22Rv1 (cell line): ENCODE results near the gene GSTA2.

Experiments
- CTCF ChIP-seq: fragments of 450-650 bp; IDR thresholded peaks from 2 replicates; pipeline ENCODE4 v1.5.1; 2017; ENCODE audit warnings: mild to moderate bottlenecking
- ZFX ChIP-seq: fragments of 450-650 bp; IDR thresholded peaks from 2 replicates; pipeline ENCODE4 v1.6.1; 2017; ENCODE audit warnings: antibody characterized with exemption, borderline replicate concordance

DNA sequence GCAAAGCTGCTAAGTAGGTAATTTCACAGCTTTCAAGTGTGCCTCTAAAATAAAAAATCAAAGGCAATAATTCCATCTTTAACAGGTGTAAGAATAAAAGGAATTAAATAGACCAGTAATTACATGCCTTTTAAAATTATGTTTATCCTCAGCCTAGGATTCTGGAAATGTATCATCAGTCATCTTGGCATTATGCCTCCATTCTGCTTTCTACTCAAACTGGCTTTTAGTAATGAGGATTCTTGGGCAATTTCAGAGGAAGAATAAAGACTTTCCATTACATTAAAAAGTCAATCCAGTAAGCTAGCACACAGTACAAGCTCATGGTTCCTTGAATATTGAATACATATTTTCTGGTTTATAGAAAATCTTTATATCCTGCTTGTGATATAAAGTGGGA is 44.7 kb downstream of the GSTA2 start:
- TF ChIP-seq CTCF (no peak), ZFX (no peak)
